NCI-H2081 treated with DMSO at 0.1 percent for 48 hours (cell line): ENCODE results near the gene ZNF783.
"Not testable (repeated sequence)": the region's sequence is repeated elsewhere in the genome, so short reads cannot be mapped to it uniquely, and the experiment has no call there.

Source experiments
- DNase-seq: peaks from one replicate; lab custom pipeline; 2025; lab: John Stamatoyannopoulos, UW

Gene ZNF783

GRCh38 chr7:149330914-149331567, 69.0 kb downstream of the ZNF783 start:
- DNase-seq = no peak

GRCh38 chr7:149332602-149333320, 70.8 kb downstream of the ZNF783 start:
- DNase-seq = not testable (repeated sequence)

- DNase-seq = no peak
Measured at GRCh38 chr7:149333321-149333717, 71.3 kb downstream of the ZNF783 start.

GRCh38 chr7:149334219-149334618, 72.2 kb downstream of the ZNF783 start:
- DNase-seq = no peak
